Testis (tissue), 2 donors: ENCODE data around the gene CDYL.

Source experiments
- CTCF ChIP-seq, 3 experiments: fragments of 450-650 bp in 2 of 3; fragments of 200-600 bp in 1 of 3; sonication (generic) in 1 of 3; IDR thresholded peaks; one replicate each; pipeline ENCODE4 v1.5.1; 2016 to 2019; ENCODE audit warnings: antibody characterized with exemption in 3 of 3, mild to moderate bottlenecking in 2 of 3, moderate library complexity in 1 of 3
- POLR2A ChIP-seq: fragments of 450-650 bp; IDR thresholded peaks from one replicate; pipeline ENCODE4 v1.6.1; 2017; ENCODE audit warnings: antibody characterized with exemption, mild to moderate bottlenecking, moderate library complexity

DNA sequence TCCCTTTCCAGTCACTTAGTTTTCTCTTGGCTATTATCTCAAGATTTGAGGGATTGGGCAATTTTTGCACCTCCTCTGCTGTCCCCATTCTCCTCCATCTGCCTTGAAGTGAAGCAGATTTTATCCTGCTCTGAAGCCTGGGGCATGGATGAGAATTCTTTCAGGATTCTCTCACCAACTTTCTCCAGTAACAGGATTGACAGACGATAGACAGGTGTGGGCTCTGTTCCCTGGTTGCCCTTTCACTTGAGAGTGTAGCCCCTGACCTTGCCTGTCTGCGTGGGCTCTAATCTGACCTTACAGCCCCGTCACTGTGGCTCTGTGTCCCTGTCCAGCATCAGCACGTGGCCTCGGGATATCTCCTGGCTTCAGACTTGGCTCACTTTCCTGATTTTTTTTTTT is 27.1 kb downstream of the CDYL start:
- TF ChIP-seq CTCF (IDR thresholded peaks at IDR 0.05), result no peak
- TF ChIP-seq POLR2A, result no peak
